HEK293T (cell line): ENCODE results near the gene ZFPM1.

Experiments used
- ARNT ChIP-seq: fragments of 450-650 bp; IDR thresholded peaks from 2 replicates; pipeline ENCODE4 v1.6.1; 2017; ENCODE audit warnings: mild to moderate bottlenecking
- BHLHE40 ChIP-seq: fragments of 450-650 bp; IDR thresholded peaks from 2 replicates; pipeline ENCODE4 v1.6.1; 2016; ENCODE audit warnings: mild to moderate bottlenecking, moderate library complexity, borderline replicate concordance
- ELF4 ChIP-seq: fragments of 450-650 bp; IDR thresholded peaks from 2 replicates; pipeline ENCODE4 v1.6.1; 2017; ENCODE audit warnings: antibody characterized with exemption
- FOXK2 ChIP-seq: fragments of 450-650 bp; IDR thresholded peaks from 2 replicates; pipeline ENCODE4 v1.6.1; 2016; ENCODE audit warnings: mild to moderate bottlenecking
- FOXM1 ChIP-seq: fragments of 450-650 bp; IDR thresholded peaks from 2 replicates; pipeline ENCODE4 v1.6.1; 2017; ENCODE audit warnings: mild to moderate bottlenecking, borderline replicate concordance
- HDGF ChIP-seq: fragments of 450-650 bp; IDR thresholded peaks from 2 replicates; pipeline ENCODE4 v1.6.1; 2017; ENCODE audit warnings: antibody characterized with exemption, borderline replicate concordance
- NFRKB ChIP-seq: fragments of 450-650 bp; IDR thresholded peaks from 2 replicates; pipeline ENCODE4 v1.6.1; 2016; ENCODE audit warnings: mild to moderate bottlenecking, moderate library complexity
- SP1 ChIP-seq: fragments of 450-650 bp; IDR thresholded peaks from 2 replicates; pipeline ENCODE4 v1.6.1; 2017
- SUZ12 ChIP-seq: fragments of 450-650 bp; IDR thresholded peaks from 2 replicates; pipeline ENCODE4 v1.6.1; 2016; ENCODE audit warnings: mild to moderate bottlenecking
- ZNF384 ChIP-seq: fragments of 450-650 bp; IDR thresholded peaks from 2 replicates; pipeline ENCODE4 v1.6.1; 2016
- TF ChIP-seq, protein P1 (sequence below): fragments of 450-650 bp; IDR thresholded peaks from 2 replicates; pipeline ENCODE4 v1.6.1; 2016

DNA sequence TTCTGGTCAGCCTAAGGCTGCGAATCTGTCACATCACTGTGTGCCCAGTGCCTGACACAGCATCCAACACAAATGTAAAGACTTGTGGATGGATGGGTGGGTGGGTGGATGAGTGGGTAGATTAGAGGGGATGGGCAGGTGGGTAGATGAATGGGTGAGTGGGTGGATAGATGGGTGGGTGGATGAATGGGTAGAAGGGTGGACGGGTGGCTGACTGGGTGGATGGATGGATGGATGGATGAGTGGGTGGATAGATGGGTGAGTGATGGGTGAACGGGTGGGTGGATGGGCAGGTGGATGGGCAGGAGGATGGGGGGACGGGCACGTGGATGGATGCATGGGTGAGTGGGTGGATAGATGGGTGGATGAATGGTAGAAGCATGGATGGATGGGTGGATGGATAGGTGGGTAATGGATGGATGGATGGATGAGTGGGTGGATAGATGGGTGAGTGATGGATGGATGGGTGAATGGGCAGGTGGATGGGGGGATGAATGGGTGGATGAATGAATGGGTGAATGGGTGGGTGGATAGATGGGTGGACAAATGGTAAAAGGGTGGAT lies 31.1 kb upstream of the ZFPM1 start:
- no peak for TF ChIP-seq HDGF
- TF ChIP-seq SP1, result no peak
- TF ChIP-seq ZNF384, result no peak
- TF ChIP-seq FOXM1, result no peak
- no peak for TF ChIP-seq FOXK2
- no peak for TF ChIP-seq ELF4
- TF ChIP-seq BHLHE40, result no peak
- no peak for TF ChIP-seq NFRKB
- TF ChIP-seq, protein P1, sequence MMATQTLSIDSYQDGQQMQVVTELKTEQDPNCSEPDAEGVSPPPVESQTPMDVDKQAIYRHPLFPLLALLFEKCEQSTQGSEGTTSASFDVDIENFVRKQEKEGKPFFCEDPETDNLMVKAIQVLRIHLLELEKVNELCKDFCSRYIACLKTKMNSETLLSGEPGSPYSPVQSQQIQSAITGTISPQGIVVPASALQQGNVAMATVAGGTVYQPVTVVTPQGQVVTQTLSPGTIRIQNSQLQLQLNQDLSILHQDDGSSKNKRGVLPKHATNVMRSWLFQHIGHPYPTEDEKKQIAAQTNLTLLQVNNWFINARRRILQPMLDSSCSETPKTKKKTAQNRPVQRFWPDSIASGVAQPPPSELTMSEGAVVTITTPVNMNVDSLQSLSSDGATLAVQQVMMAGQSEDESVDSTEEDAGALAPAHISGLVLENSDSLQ, result no peak
- no peak for TF ChIP-seq ARNT
- no peak for TF ChIP-seq SUZ12
